K562 (cell line): ENCODE data around the gene MPZL1. TPM values are rescaled to one million over a fixed set of nuclear protein-coding genes. Genes with fewer than 3 reads are reported as not detected.

ENCODE experiments used
- ATAC-seq: fragments of 200-7000 bp; cut with Tn5 transposase; 3 replicates; pipeline ENCODE4 v1.9.1; 2020; ENCODE audit warnings: moderate library complexity
- BruUV-seq: library from RNA; stranded (reverse); fragments of 400-500 nt; replicated peaks from 2 replicates; lab custom pipeline; 2021; lab: Mats Ljungman, UMichigan
- CTCF ChIA-PET: fragments of 300-600 bp; formaldehyde crosslinking; extraction: SDS; loops from one replicate; lab custom pipeline; 2021; ENCODE audit warnings: low intra/inter-chr PET ratio; lab: Yijun Ruan, JAX
- POLR2A ChIA-PET: fragments of 300-600, 350-650 bp; sonication (Branson Sonifier 250); formaldehyde crosslinking; extraction: SDS; loops from one replicate; lab custom pipeline; 2021; ENCODE audit warnings: antibody characterized with exemption, inconsistent platforms; lab: Yijun Ruan, JAX
- DNase-seq, 4 experiments: peaks; one replicate each; pipeline versions ENCODE4 v3.0.0 to v3.0.0-alpha.2; 2011 to 2018; ENCODE audit warnings: low spot score in 3 of 4, mixed read lengths in 3 of 4; ENCODE audit errors: extremely low read depth in 1 of 4
- FAIRE-seq: peaks from 2 replicates; lab custom pipeline; 2011; peaks lifted over from hg19 to GRCh38; lab: Jason Lieb, UNC
- H2AFZ ChIP-seq: 2 replicates; pipeline ENCODE4 v1.6.0; 2011; ENCODE audit warnings: low read depth, low read length, control low read depth, inconsistent platforms
- H3K27ac ChIP-seq: fragments of 200-600 bp; 3 replicates; pipeline ENCODE4 v1.8.0; 2011; ENCODE audit warnings: low read depth, mild to moderate bottlenecking, control low read depth, inconsistent platforms, low read length, moderate library complexity, mixed read lengths; ENCODE audit errors: extremely low read depth
- H3K27me3 ChIP-seq, 2 experiments: fragments of 300-600 bp in 1 of 2; 2 replicates in 1 of 2; 3 replicates in 1 of 2; pipeline versions ENCODE4 v1.6.0 to v1.8.0; 2011; ENCODE audit warnings: inconsistent platforms in 2 of 2, low read length in 2 of 2, mild to moderate bottlenecking in 1 of 2, mixed read lengths in 1 of 2, moderate library complexity in 1 of 2; ENCODE audit not compliant: control insufficient read depth in 2 of 2, insufficient read depth in 2 of 2
- H3K36me3 ChIP-seq: fragments of 300-600 bp; 3 replicates; pipeline ENCODE4 v1.8.0; 2011; ENCODE audit warnings: mild to moderate bottlenecking, low read length, inconsistent platforms; ENCODE audit not compliant: control insufficient read depth, insufficient read depth
- H3K4me1 ChIP-seq, 2 experiments: fragments of 200-600 bp in 1 of 2; replicated peaks in 1 of 2; 2 replicates in 1 of 2; 3 replicates in 1 of 2; pipeline versions ENCODE4 v1.5.1 to v1.8.0; 2011; ENCODE audit warnings: inconsistent platforms in 2 of 2, low read length in 2 of 2, mild to moderate bottlenecking in 1 of 2, mixed read lengths in 1 of 2, moderate library complexity in 1 of 2; ENCODE audit not compliant: control insufficient read depth in 2 of 2, insufficient read depth in 2 of 2
- H3K4me2 ChIP-seq: 2 replicates; pipeline ENCODE4 v1.6.1; 2011; ENCODE audit warnings: low read length, control low read depth, inconsistent platforms, mixed read lengths; ENCODE audit not compliant: insufficient read depth
- H3K4me3 ChIP-seq: fragments of 200-600 bp; sonication (generic), shearing (Covaris generic); 2 replicates; pipeline ENCODE4 v1.5.1; 2016; ENCODE audit warnings: control low read depth, inconsistent platforms
- H3K79me2 ChIP-seq: fragments of 200-600 bp; 3 replicates; pipeline ENCODE4 v1.8.0; 2011; ENCODE audit warnings: low read length, inconsistent platforms; ENCODE audit not compliant: control insufficient read depth, insufficient read depth
- H3K9ac ChIP-seq, 2 experiments: 2 replicates each; pipeline versions ENCODE4 v1.6.0 to v1.6.1; 2011; ENCODE audit warnings: low read depth in 2 of 2, low read length in 2 of 2, control low read depth in 1 of 2, inconsistent platforms in 1 of 2, mild to moderate bottlenecking in 1 of 2, mixed read lengths in 1 of 2; ENCODE audit not compliant: insufficient read depth in 1 of 2
- H3K9me1 ChIP-seq: one replicate; pipeline ENCODE4 v1.6.0; 2011; ENCODE audit warnings: inconsistent platforms, mild to moderate bottlenecking, low read length, moderate library complexity; ENCODE audit not compliant: control insufficient read depth, insufficient read depth
- H3K9me3 ChIP-seq: replicated peaks from 2 replicates; pipeline ENCODE4 v1.5.1; 2011; ENCODE audit warnings: low read depth, low read length, inconsistent platforms; ENCODE audit not compliant: control insufficient read depth, insufficient read depth
- H4K20me1 ChIP-seq: replicated peaks from 2 replicates; pipeline ENCODE4 v1.6.1; 2011; ENCODE audit warnings: low read length, inconsistent platforms, mixed read lengths; ENCODE audit not compliant: control insufficient read depth, insufficient read depth
- BCLAF1 ChIP-seq, 2 experiments: fragments of 450-650 bp in 1 of 2; IDR thresholded peaks; 2 replicates each; pipeline ENCODE4 v1.6.1; 2011 to 2017; ENCODE audit warnings: low read depth in 2 of 2, antibody characterized with exemption in 1 of 2, borderline replicate concordance in 1 of 2, low read length in 1 of 2, mild to moderate bottlenecking in 1 of 2, mixed read lengths in 1 of 2; ENCODE audit not compliant: control insufficient read depth in 1 of 2
- CREB3L1 ChIP-seq: fragments of 450-650 bp; IDR thresholded peaks from 2 replicates; pipeline ENCODE4 v1.6.1; 2014; ENCODE audit warnings: low read depth, mild to moderate bottlenecking, moderate library complexity, borderline replicate concordance
- UBTF ChIP-seq, 2 experiments: IDR thresholded peaks; 2 replicates each; pipeline ENCODE4 v1.6.1; 2012; ENCODE audit warnings: improper control_type of control experiment in 2 of 2, low read depth in 2 of 2, low read length in 2 of 2, borderline replicate concordance in 1 of 2
- WGBS: fragments of 100-300 bp; shearing (Covaris generic); methylation state at CpG from one replicate; pipeline ENCODE4 v1.1.6; 2016; ENCODE audit warnings: low coverage, mixed read lengths; ENCODE audit not compliant: insufficient coverage; ENCODE audit errors: missing lambda C conversion rate; 5-methylcytosine and 5-hydroxymethylcytosine counted together
- in situ Hi-C: fragments of 300-500 bp; cut with MboI; formaldehyde crosslinking; loops from 4 replicates; pipeline ENCODE4 v1.15.0; 2018; ENCODE audit warnings: inconsistent platforms, mixed read lengths
- intact Hi-C: fragments of 100-400 bp; cut with micrococcal nuclease; formaldehyde crosslinking; loops from 2 replicates; pipeline ENCODE4 v1.14.2; 2022
- polyA plus RNA-seq, 8 experiments: library from polyadenylated mRNA; depleted of rRNA in 4 of 8; stranded (reverse) in 5 of 8; unstranded in 3 of 8; fragments of >200 nt; fragmentation: Nextera tagmentation in 2 of 8; fragmentation: Illumina TruSeq in 1 of 8; extraction: Ambion mirVana in 2 of 8; extraction: Trizol in 1 of 8; gene quantifications; 2 replicates each; pipeline versions ENCODE4 v1.2.1 to v1.2.3, GENCODE V29; 2011 to 2014; ENCODE audit warnings: inconsistent platforms in 1 of 8, missing spikeins in 1 of 8
- total RNA-seq, 7 experiments: library from RNA; depleted of rRNA in 6 of 7; stranded (reverse); fragments of >200 nt in 6 of 7; fragmentation: Illumina TruSeq in 2 of 7; extraction: Trizol in 2 of 7; gene quantifications; 2 replicates each; pipeline versions ENCODE4 v1.2.1 to v1.2.3, GENCODE V29; 2011 to 2021; ENCODE audit warnings: low replicate concordance in 1 of 7

MPZL1 gene
- total and polyA plus RNA-seq, 9 of the 15 experiments (the other 6 are each of a cell fraction or from before 2014, with no cell fraction given), result 14.5 to 153 (median 66.5) TPM

GRCh38 chr1:167694691-167695090 lies 27.1 kb upstream of the MPZL1 start:
- Histone ChIP-seq H3K4me1 (no peaks in the 10 kb centered on the region; a peak in 1 of 5 replicates), H3K9ac (no peak overlapping the region), H3K9me1 (no peaks in the 10 kb centered on the region), H4K20me1 (no peaks in the 10 kb centered on the region), H3K36me3 (peaks cover 87% of the 10 kb centered on the region), H3K4me3 (no peak overlapping the region), H3K79me2 (no peaks in the 10 kb centered on the region), H3K9me3 (no peaks in the 10 kb centered on the region), H2AFZ (no peak overlapping the region), H3K27ac (no peak overlapping the region), H3K4me2 (no peak overlapping the region), H3K27me3 (no peaks in the 10 kb centered on the region)
- no peak for FAIRE-seq
- in situ Hi-C loops (loop anchor here (5.0 to 25.0 kb wide), 4 partner anchors 92 to 1682 kb away; no protein-coding TSS in a partner anchor), intact Hi-C loops (no loop called here)
- CTCF ChIA-PET, result no interaction called here
- 54% methylated on average over 2 of the region's 2 CpGs for WGBS
- BruUV-seq, result no TSS peak
- POLR2A ChIA-PET, result interaction anchor here (0.7 to 3.0 kb wide), 3 partner anchors 10 to 161 kb away, joined by 5 to 14 read pairs (median 8); no protein-coding TSS in a partner anchor
- no peak for DNase-seq
- no peak for ATAC-seq
- TF ChIP-seq CREB3L1 (no peak), UBTF (IDR thresholded peaks at IDR 0.05; ENCODE audit: borderline replicate concordance in 1 of 2, low read depth in 2 of 2, low read length in 2 of 2) (no peak), BCLAF1 (IDR thresholded peaks at IDR 0.05; ENCODE audit: borderline replicate concordance in 1 of 2, control insufficient read depth in 1 of 2, low read depth in 2 of 2, low read length in 1 of 2) (no peak)
